Activated T-helper 9 cell treated with anti-CD3 and anti-CD28 coated beads, Interleukin-2, amount 50 U/mL, for 16 hours (primary cell): ENCODE results near the gene HYCC1.

Experiments used
- DNase-seq: peaks from one replicate; pipeline ENCODE4 v3.0.0-alpha.2; 2020; ENCODE audit warnings: low read depth

HYCC1 gene

DNA sequence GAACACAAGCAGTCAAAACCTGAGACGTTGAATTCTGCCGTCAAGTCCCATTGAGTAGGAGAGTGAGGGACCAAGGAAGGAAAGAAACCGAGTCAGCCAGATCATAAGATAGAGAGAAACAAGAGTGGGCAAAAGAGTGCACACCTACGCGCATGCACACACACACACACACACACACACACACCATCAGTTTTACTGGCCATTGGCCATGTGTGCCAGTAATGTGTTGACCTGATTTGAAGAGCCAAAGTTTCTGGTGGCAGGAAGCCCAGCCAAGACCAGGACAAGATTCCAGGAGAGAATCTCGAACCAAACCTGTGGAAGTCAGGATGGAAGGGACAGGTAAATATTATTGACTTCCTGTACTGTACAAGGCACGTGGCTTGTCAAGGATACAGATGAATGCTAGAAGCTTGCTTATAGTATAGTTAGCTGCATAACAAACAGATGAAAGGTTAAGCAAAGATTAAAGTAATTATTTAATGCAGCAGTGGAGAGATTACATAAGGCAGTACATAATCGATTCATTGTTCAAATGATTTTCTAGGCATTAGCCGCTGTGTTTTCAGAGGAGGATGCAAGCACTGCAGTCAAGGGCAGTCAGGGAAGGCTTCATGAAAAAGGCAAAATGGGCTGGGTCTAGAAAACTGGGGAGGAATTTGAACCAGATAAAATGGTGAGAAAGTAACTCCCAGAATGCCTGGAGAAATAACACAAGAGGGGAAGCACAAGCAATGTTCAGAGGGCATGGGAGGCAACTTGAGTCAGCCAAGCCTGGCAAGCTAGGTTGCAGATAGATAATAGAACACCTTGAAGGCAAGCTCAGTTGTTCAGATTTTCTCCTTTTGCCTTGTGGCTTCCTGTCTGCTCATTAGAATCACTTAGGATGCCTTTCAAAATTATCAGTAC, 2.7 kb upstream of the HYCC1 start:
- DNase-seq, result no peak

DNA sequence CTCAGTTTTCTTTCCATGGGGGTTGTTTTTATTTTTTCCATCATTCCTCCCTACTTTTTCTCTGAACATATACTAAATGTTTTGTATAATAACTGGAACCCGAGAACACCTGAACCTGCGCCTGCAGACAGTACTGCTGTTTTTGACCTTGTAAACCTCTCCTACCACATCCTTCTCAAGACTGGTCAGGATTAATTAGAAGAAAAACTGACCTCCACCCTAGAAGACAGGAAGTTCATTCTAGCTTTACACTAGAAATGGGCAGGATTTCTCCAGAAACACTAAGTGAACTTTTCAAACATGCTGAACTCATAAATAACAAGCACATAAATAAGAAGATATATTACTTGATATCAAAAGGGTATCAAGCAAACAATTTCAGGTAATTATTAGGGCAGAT, 751 bp upstream of the HYCC1 start:
- no peak for DNase-seq

DNA sequence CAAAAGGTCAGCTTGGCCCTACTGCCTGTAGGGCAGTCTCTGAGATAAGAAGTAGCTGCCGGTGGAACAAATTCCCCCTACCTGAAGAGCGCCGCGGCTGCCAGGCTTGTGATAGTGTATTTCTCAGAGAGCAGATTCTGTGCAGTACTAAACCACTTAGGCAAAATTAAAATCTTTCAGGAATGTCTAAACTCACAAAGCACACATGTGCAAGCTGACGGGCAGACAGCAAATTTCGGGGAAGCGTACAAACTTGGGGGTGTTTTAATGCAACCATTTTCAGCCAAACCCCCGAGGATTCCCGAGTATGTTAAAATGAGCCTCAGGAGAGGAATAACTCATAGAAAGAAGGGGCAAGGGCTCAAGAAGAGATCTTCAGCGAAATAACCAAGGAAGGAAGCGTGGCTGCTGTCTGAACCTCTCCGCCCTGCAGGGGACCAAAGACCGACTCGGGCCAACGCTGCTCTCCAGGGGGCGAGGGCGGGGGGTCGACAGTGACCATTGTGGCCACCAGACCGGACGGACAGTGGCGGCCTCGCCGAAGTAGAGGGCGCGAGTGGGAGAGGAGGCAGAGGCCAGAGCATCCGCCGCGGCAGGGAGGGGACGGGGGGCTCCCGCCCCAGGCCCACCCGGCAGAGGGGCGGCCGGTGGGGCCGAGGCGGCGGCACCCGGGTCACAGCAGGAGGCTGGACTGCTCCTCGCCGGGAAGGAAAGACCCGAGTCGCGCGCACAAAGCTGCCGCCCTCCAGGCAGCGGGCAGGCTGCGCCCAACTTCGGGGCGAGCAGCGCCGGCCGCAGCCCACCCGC, 819 bp downstream of the HYCC1 start:
- no peak for DNase-seq

DNA sequence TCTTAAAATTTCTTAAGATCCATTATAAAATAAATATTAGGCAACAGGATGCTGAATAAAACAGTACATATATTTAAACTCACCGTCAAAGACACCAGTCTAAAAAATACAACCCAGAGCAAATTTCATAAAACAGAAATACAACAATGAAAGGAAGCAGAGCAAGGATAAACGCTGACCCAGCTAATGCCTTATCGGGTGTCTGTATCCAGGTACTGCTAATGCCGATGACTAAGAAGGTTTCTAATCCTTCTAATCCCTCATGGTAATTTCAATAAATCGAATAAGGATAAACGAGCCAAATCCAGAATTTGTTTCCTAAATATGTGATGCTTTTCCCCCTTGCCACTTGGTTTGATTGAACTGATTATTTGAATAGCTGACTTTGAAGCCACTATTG, 1.7 kb downstream of the HYCC1 start:
- no peak for DNase-seq

DNA sequence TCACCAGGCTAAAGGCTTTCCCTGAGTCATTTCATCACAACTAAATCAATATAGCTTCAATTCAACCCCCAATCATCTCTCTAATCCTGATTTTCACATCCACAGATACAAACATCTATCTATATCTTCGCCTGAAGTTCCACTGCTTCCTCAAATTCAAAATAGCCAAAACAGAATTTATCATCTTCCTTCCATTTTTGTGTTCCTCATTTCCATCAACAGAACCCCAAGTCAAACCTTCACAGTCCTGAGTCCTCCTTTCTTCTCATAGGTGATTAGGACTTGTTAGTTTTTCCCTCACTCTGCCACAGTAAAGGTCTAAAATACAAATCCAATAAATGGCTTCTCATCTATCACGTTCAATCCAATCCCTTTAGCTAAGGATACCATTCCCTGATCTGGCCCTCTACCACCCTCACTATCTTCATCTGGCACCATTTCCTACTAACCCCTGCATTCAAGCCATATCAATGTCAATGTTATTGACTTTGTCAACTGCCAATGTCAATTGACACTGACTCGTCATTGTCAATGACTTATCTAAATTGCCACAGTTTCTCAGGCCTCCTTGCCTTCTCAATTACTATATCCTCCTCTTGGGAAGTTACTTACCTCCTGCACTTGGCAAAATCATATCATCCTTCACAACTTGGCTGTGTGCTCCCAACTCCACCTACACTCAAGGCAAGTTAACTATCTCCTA, 2.6 kb downstream of the HYCC1 start:
- no peak for DNase-seq

DNA sequence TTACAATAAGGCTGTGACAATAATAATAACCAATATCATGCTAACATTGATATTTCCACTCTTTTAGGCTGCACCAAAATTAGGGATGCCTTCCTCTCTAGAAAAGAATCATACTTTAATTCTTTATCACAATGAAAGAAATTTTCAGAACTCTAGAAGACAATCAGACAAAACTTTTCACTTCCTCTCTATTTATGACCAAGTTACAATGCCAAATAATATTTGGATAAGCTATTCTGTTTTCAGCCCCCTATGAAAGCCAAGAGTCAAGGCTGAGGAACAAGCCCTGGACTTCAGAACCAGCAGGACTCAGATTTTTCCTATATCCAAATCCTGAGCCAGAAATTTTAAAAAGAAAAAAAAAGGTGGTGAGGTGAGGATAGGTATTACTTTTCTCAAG, 4.6 kb downstream of the HYCC1 start:
- no peak for DNase-seq

DNA sequence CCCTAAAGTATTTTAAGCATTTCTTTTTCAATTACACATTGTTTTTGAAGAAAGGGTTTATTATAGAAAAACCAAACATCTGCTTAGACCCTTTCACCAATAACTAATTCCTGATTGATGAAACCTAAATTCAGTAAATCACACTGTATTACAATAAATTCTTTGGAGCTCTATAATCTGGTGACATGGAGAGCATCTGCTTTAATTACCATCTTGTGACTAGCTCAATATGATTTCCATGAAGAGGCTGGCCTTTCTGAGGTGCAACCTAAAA, 9.7 kb downstream of the HYCC1 start:
- DNase-seq, result no peak

DNA sequence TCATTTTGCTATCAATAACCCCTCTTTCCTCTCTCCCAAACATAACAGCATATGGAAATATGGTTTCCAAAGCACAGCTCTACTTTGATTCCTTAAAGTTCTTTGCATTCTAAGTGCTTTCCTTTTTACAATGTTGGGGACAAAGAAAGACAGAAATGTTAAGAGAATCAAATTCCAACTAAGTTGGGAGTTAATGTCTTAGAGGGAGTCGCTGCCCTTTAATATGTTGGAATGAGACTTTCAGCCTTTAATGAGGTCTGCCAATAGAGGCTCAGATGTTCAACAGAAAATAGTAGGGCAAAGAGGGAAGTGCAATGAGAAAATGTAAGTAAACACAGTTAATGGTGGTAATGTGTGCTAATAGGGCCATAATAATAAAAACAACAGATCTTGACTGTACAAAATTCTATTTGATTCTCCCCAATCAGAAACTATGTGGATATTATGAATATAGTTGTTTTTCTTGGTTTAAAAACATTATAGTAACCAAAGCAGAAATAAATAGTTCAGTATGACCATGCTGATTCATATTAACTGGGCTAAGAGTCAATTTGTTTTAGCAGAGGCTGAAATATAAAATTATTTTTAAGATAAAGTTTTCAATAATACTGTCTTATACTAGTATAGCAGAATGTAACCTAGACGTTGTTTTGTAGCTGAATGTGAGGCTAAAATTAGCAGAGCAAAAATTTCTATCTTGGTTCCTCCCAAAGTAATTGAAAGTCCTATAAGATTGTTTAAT, 10.3 kb downstream of the HYCC1 start:
- no peak for DNase-seq

DNA sequence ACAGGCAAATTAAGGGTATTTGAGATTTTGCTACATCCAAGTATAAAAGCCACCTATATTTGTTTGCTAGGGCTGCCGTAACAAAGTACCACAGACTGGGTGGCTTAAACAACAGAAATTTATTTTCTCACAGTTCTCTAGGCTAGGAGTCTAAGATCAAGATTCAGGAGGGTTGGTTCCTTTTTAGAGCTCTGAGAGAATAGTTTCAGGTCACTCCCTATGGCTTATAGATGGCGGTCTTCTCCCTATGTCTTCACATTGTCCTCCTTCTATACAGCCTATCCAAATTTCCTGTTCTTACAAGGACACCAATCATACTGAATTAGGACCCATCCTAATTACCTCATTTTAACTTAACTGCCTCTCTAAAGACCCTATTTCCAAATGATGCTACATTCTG, 11.2 kb downstream of the HYCC1 start:
- no peak for DNase-seq

DNA sequence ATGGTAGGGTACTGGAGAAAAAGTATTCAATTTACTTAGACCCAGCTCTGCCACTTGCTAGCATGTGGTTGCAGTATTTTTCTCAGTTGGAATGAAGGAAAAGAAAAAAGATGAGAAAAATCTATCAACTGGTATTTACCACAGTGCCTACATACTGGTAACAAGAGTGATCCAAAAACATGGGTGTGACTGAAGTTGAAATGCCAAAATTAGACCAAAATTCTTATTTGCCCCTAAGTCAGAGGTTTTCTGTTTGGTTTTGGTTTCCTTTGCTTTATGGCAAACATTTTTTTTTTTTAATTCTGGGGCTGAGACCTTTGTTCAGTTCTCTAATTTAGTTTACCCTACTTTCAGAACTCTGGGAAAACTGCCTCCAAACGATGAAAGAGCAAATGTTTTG, 12.3 kb downstream of the HYCC1 start:
- DNase-seq, result no peak

DNA sequence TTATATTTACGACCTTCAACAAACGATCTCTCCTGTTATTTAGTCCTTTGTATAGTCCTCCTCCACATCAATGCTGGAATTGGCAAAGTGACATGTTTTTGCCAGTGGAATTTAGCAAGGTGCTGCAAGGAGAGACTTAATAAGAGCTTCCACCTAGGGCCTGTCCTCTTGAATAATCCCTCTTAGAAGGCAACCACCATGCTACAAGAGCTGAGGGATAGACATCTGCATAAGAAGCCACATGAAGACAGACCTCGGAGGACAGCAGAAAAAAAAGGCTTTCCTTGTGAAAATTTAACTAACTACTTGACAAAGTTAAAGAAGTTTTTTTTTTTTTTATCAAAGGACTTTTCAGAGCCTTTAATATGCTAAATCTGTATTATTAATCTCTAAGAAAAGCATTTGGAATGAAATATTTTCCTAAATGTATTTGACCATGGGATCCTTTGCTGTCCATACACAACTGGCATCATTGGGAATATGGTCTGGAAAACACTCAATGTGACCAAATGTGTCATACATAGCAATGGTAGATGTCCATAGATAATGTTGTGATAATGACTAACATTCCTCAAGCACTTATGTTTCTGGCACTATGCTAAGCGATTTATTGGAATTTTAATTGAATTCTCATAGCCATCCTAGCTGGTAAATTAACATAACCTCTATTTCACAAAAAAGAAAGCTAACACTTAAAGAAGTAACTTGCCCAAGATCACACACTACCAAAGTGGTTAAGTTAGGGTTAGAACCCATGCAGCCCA, 13.2 kb downstream of the HYCC1 start:
- DNase-seq, result no peak

DNA sequence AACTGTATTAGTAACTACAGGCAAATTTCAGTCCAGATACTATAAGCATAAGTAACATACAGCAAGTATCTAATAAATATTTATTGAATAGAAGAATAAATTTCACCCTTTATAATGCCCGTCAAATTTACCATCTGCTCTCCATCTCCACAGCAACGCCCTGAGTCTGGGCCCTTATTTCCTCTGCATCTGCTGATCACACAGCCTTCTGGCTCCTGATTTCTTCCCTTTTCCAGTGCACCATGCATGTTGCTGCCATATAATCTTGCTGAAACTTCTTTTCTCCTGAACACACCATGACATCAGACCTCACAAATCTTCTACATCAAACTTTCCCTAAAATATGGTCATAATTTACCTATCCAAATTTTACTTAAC, 15.4 kb downstream of the HYCC1 start:
- DNase-seq, result no peak

DNA sequence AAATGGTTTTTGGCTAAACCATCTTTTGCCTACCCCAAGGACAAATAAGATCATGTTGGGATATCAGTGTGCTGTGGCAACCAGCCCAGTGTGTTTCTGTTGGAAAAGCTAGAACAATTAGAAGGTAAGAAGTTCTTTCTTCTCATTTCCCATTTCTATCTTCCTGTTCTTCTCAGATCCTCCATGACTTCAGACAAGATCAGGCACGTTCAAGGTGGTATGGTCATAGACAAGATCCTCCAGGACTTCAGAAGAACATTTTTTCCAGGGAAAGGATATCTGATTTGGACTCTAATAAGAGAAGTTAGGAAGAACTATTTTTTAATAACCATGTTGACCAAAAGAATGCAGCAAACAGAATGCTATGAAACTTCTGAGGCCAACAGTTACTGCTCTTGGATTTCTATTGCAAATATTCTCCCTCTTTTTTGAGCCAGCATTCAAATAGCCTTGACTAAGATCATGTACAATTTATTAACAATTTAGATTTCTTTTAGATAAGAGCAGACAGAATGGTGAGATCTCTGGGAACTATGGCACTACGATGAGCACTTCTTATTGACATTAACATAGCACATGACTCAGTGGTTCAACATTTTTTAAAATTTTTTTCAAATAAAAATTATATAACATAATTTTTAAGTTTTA, 15.9 kb downstream of the HYCC1 start:
- no peak for DNase-seq

DNA sequence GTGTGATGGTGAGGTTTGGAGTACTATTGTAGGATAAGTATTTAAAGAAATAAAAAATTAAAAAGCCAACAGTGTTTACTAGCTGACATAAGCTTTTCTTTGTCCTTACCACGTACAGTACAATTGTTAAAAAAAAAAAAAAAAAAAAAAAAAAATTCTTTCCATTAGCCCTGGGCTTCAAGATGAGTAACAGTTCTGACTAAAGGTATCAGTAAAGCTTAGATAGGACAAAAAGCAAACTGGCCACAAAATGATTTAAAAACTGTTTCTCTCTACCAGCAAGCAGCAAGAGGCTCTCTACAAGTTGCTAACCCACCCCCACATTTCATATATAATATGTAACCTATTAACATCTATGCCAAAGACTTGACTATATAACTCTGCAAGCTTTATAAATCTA, 17.5 kb downstream of the HYCC1 start:
- no peak for DNase-seq

DNA sequence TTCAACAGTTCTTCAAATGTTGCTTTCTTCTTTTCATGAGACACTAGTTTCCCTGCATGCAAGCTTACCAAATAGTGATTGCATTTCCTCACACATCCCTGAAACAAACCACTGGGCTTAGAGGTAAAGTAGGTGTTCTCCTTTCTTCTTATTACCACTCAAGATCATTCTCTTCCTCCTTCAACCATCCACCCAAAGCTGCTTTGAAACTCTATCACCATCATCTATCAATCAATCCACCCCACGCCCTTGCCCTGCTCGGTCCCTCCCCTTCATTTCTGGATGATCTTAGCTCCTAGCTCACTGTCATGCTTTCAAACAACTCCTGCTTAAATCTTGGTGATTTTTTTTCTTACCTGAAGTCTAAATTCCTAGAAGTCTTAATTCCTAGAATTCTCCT, 18.9 kb downstream of the HYCC1 start:
- DNase-seq, result no peak

DNA sequence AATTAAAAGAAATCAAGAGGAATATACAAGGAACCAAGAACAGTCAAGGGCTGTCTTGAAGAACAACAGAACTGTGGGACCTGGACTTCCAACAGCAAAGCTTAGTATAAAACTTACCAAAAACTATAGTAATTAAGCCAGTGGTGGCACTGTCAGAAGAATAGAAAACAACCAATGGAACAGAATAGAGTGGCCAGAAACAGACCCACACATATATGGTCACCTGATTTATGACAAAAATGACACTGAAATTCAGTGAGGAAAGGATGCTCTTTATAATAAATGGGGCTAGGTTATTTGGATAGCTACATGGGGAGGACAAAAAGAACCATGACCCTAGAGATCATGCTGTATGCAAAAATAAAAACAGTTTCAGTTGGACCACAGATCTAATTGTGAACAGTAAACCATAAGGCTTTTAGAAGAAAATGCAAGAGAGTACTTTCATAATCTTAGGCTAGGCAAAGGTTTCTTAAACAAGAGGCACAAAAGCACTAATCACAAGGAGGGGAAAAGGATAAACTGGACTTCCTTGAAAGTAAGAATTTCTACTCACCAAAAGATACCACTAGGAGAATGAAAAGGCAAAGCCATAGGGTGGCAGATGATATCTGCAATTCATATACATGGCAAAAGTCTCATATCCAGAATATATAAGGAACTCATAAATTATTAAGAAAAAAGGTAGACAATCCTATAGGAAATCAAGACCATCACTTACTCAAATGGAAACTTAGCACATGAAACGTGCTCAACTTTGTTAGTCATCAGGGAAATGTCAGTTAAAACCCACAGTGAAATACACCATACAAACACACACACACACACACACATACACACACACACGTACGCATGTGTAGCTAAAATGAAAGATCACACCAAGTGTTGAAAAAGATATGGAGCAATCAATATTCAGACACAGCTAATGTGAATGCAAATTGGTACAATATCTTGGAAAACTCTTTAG, 20.8 kb downstream of the HYCC1 start:
- no peak for DNase-seq

DNA sequence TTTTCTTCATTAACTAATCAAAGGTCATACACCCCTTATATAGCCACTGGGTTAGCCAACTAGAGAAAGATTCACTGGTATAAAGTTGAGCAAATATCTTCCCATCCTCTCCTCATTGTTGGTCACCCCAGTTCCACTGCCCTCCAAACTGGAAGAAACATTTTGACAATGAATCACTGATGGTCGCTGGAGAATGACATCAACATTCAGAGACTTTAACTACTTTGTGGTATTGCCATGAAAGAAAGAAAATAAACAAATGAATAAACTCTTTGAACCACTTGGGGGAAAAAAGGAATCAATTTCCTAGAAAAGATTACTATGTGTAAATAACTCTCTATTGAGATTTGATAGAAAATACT, 23.4 kb downstream of the HYCC1 start:
- DNase-seq, result no peak

DNA sequence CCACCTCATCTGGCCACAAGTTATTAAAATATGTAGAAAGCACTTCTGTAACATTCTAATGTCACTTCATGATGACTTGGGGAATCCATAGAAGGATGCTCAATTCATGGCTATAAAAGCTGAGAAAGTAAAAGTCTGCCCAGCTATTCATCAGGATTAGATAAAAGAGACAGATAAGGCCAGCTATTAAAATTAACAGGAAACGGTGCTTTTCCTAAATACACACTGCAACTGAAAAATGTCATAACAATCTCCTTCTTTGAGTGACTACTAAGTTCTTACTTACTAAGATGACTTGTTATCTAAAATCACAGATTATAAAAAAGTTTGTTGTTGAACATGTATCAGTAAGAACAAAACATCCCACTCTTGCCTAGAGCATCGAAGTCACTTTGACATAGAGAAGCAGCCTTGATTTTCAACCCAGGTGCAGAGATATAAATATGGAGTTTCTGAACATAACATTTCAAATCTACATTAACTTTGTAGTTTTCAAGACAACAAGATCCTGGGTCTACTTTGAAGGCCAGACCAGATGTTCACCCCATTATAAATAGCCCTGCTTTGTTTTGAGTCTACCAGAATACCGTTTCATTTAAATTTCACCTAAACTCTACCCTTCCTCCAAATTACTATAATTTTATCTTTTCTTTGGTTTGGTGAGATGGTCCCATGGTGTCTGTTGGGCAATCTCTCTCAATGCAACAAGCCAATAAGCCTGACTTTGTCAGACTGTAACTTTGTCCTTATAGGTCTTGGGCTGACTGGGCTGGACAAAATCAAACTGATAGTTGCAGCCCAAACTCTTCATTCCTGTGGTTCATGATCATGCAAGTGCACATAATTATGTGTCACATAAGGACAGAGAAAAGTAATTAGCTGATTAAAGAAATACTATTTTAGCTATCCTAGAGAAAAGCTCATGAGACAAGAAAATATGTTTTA, 24.0 kb downstream of the HYCC1 start:
- DNase-seq, result no peak

DNA sequence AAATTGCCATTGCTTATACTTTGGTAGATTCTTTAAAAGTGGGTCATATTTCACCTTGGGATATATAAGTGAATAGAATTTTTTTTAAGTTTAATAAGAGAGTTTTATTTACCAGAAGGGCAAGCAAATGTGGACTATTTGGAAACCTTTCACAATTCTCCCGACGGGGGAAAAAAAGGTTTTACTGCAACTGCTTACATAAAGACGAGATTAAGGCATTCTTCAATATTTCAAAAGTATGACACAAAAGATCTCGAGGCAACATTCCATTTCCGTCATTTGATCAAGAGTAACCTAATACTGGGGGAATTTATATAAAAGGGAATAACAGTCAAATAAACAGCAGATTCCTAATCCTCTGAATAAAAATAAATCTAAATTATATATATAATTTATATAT, 28.5 kb downstream of the HYCC1 start:
- no peak for DNase-seq
